HG03066 (cell line): ENCODE data around the gene DNAJA3.

Source experiments
- ATAC-seq: cut with Tn5 transposase; IDR thresholded peaks from one replicate; pipeline ENCODE4 v1.9.1; 2021; ENCODE audit warnings: low read depth; ENCODE audit not compliant: unreplicated experiment

Gene DNAJA3

DNA sequence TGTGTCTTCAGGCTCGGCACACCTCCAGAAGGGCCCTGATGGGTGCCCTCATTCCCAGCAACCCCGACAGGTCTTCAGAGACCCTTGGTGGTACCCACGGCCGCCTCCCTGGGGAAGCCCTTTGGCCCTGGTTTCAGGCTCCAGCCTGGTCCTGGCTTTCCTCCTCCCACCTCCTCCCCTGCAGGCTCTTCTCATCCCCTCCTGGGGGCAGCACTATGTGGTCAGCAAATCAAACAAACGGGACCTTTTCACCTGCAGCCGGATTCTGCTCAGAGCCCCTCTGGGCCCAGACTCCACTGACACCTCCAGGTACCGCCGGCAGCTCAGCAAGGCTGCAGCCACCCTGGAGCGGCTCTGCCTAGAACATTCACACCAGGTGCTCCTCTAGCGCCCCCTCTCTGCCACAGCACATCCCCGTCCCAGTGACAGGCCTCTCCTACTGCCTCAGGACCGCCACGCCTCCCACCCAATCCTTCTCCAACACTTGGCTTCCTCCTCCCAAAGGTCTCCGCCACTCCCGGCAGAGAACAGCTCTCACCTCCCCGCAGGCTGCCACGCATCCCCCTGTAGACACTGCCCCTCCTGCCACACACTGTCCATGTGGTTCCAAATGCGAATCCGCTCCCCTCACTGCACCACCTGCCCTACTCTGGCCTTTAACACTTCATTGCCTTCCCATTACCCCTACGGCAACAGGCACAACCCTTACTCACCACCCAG lies 21.3 kb upstream of the DNAJA3 start:
- ATAC-seq, result no peak

DNA sequence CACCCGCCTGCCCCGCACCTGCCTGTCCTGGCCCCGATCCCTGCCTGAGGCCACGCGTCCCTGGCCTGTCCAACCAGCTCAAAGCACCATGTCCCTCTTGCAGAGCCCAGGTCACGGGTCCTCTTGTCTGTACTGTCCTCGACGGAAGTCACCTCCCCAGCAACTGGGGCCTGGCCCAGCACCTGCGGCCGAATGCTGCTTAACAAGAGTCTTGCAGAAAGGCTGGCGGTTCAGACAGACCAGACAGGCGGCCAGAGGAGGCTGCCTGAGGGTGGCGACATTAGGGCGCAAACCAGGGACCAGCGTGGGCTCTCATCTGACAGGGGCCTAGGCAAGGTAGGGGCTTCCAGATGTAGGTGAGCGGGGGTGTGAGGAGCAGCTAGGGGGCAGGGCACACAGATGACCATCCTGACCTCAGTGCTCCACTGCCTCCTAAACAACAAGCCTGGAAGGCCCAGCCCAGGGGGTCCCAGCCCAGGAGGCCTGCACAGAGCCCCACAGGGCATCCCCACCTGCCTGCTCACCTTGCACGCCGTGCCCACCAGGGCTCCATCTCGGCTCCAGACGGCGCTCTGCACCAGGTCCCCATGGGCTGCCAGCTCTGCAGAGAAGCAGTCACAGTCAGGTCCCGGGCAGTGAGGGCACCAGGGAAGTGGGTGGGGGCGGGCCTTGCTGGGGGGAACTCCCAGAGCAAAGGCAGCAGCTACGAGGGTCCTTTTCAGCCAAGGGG lies 20.5 kb upstream of the DNAJA3 start:
- no peak for ATAC-seq

DNA sequence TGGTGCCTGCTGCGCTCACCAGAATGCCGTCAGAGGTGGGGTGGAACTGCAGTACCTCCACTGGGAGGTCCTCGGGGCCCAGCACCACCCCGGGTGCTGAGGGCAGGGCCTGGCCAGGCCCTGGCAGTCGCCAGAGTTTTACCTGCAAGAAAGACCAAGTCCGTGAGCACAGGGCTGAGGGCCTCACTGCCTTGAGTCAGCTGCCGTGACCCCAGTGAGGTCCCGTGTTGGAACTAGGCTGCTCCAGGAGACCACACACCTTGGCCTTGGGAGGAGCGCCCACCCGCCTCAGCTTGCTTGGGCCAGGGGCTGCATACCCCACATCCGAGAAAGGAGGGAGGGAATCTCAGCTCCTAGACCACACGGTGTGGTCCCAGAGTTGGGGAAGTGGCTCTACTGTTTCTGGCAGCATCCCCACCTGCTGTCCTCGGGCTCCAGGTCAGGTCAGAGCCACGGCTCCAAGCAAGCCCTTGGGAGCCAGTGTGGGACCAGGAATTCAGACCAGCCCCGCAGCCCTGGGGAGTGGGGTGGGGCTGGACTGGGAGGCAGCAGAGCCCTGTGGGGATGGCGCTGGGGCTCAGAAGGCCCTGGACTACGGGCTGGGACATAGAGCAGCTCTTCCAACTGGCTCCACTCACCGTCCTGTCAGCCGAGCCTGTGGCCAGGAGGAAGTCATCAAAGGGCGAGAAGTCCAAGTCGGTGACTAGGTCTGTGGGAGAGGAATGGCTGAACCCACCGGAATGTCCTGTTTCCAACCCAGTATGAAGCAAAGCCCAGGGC lies 17.9 kb upstream of the DNAJA3 start:
- ATAC-seq, result no peak

DNA sequence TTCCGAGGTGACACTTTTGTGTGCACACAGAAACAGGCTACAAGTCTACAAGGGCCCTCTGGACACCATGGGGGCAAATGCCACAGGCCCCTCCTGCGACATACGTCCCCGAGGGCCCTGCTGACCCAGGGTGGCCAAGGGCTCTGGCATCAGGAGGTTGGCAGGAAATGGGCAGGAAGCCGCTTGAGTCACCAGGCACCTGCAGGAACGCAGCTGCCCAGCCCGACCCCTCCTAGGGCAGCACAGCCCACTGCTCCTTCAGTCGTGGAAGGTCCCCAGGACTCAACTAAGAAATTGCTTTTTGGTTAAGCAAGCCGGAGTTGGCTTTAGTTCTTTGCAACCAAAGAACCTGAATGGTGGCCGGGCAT lies 17.4 kb upstream of the DNAJA3 start:
- no peak for ATAC-seq

DNA sequence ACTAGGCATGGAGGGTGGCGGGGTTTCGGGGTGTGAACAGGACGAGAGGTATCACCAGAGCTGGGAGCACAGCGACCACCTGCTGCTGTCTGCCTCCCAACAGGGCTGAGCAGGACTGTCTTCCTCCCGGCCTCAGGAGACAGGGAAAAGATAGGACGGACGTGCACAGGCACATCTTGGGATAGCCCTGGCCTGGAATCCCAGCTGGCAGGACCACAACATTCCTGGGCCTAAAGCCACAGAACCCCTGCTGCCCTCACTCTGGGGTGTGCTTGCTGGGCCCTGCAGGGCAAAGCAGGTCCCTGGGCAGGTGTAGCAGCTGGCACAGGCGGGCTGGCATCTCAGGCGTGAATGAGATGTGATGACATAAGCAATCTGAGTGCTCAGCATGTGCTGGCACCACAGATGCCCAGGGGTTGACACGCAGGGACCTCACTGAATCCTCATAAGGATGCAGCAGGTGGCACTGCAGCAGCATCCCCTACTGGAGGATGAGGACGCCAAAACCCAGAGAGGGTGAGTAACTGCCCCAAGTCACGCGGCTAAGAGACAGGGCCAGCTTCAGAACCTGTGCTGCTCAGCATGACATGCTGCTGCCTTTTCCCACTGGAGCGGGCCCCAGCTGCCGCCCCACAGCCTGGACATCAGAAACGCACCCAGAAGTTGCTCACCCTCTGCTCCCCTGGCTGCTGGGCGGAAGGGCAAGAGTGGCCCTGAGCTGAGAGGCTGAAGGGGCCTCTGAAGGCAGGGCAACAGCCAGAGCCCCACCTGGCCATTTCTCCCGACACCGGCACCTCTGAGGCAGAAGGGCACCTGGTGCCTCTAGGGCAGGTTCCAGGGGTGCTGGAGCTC lies 16.4 kb upstream of the DNAJA3 start:
- ATAC-seq, result no peak

DNA sequence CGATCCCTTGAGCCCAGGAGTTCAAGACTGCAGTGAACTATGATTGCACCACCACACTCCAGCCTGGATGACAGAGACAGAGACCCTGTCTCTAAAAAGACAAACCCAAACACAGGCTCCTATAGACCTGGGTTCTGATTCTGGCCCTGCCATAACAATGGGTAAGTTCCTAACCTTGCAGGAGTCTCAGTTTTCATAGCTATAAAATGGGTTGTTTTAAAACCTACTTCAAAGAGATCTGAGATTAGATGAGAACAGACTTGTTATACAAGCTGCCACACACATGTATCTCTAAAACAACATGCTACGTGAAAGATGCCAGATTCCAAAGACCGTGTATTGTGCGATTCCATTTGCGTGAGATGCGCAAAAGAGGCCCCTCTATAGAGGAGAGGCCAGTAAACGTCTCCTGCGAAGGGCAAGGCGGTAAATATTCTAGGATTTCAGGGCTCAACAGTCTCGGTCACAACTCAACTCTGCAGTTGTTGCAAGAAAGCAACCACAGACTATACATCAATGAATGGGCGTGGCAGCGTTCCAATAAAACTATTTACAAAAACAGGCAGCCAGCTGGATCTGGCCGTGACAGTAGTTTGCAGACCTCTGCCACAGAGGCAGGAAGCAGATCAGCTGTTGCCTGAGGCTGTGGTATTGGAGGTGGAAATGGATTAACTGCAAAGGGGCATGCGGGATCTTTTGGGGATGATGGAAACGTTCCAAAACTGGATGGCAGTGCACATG lies 15.2 kb upstream of the DNAJA3 start:
- ATAC-seq, result no peak

DNA sequence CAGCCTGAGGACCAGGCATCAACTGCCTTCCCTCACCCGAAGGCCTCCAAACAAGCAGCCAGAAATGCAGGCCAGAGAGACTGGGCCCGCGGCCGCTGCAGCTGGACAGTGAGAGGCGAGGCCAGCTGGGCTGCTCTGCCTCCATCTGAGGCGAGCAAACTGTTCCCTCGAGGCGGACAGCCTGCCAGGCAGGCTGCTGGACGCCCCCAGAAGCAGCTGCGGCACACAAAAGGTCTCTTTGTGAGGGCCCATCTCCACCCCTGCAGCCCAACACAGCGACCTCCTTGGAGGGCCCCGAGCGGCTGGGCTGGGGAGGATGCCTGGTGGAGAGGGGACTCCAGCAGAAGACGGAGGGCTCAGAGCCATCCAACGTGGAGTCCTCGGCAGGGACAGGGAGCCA lies 14.0 kb upstream of the DNAJA3 start:
- ATAC-seq, result no peak

DNA sequence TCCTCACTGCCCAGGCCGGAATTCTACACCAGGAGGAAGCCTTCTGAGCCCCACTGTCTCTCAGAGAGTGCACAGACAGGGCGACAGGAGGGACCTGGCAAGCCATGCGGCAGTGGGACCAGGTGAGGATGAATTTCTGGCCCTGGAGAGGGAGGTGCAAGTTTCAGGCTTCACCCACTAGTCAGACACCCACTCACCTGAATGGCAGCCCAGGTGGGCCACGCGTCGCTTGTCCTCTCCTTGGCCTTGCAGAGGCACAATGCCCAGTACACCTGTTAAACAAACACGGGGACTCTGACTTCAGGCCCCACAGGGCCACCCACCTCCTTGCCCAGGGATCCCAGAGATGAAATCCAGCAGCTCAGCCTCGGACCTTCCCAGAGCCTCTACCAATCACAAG lies 13.5 kb upstream of the DNAJA3 start:
- ATAC-seq, result no peak

DNA sequence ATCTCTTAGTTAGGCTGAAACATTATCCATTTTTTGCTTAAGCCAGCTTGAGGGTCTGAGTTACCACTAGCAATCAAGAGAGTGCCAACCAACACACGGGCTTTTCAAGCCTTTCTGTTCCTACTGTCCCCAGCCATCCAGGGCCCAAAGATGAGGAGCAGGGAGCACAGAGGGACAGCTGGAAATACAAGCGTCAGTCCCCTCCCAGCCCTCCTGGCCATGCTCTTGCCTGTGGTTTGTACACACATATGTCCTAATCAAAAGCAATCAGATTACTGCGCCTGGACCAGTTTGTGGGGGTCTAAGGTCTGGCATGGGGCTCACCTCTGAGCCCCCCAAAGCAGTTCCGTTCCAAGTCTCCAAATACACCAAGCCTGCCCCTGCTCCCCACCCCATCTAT lies 12.8 kb upstream of the DNAJA3 start:
- ATAC-seq, result no peak

DNA sequence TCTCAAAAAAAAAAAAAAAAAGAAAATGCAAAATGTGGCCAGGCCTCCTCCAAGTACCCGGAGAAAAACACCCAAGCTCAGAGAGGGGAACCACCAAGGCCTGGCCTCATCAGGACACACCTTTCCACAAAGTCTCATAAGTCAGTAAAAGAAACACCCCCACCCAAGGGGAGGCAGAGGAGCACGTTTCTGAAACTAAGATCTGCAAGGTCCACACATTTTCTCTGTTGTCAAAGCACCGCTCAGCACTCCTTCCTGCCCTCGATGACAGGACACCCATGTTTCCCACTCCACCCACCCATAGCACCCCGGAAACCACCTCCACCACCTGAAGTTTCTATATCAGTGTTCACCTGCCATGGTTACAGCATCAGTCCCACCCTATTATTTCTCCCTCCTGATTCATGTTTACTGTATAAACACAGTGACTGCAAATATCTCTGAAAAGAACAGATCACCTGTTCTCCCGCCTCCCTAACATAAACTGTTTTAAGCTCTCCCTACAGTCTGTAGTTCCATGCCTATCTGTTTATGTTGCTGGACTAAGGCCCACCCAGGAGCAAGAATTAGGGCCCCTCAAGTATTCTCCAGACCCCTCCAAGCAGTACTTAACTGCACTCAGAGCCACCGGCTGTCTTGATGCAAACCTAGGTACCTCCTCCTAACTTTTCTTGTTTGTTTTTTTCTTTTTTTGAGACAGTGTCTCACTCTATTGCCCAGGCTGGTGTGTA lies 11.3 kb upstream of the DNAJA3 start:
- peak; percentile 66 for ATAC-seq

DNA sequence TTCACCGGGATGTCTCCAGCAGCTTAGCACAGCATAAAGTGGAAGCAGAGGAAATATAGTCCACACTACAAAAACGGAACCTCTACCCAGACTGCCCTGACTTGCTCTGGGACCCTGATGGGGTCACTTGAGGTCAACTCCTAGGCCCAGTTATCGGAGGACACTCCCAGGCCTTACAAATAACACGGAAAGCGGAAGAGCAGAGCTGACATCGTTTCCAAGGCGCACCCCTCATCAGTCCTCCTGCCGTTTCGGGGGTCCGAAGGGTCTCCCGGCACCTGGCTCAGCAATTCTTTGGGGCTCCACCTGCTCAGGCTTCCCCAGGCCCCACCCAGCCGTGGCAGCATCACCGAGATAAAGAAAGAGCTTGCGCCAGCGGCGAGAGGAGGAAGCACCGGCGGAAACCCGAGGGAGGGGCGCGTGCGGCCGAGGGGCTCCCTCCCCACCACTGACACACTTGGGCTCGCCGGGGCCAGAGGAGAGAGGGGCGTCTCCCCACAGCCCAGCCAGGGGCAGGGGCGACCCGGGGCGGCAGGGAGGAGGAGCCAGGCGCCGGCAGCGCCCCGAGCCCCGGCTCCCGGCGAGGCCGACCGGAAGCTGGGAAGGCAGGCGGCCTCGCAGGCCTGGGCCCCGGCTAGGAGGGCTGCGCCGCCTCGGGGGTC lies 10.0 kb upstream of the DNAJA3 start:
- ATAC-seq, result no peak

DNA sequence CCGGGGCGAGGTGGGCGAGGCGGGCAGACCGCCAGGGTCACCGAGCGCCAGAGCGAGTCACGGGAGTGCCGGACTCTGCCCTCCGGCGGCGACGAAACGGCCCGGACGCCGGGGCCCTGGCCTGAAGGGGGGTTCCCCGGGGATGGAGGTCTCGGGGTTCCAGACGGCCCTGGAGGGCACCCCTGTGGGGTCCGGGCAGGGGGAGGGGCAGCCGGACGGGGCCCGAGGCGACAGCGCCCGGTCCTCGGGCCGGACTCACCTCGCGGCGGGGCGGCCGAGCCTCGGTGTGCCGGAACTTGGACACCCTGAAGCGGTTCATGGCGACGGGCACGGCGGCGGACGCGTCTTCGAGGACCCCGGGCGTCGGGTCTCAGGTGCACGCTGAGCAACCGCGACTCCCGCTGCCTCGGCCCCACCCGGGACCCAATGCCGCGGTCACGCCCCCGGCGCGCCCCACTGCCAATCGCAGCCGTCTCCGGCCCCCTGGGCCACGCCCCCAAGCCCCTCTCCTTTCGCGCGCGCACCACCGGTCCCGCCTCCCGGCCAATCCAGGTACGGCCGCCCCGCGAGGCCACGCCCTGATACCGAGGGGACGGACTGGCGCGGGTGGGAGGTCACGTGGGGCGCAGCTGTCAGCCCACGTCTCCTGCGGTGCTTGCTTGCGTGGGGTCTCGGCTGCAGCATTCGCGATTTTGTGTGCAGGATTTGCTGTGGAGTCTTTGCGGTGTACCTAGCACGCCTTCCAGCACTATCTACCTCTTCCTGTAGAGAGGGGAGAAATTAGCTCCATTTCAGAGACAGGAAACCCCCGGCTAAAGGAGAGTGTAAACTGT lies 9.3 kb upstream of the DNAJA3 start, which contains the start of gene CORO7:
TSS of gene CORO7 (minus strand) at position 397 of the 833 bp plus-strand sequence. CDS start at position 319, 78 bp downstream.
- ATAC-seq, result peak; percentile 53

DNA sequence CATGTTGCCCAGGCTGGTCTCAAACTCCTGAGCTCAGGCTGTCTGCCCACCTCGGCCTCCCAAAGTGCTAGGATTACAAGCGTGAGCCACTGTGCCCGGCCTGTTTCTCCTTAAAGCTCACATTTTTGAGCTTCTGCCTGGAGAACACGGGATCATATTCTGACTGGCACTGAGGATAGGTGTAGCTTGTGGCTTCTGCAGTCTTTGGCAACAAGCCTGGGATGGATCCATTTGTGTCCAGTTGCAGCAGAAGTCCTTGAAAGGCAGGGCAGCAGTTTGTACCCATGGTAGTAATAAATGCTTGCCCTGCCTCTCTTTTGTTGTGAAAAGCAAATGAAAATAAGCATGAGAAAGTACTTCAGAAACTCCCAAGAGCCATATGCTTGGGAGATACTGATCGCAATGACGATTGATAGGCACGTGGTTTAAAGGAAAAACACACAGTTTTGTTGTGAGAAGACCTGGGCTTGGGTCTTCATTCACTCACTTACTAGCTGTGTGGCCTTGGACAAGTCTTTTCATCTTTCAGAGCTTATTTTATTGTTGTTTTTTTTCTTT lies 6.2 kb upstream of the DNAJA3 start:
- no peak for ATAC-seq

DNA sequence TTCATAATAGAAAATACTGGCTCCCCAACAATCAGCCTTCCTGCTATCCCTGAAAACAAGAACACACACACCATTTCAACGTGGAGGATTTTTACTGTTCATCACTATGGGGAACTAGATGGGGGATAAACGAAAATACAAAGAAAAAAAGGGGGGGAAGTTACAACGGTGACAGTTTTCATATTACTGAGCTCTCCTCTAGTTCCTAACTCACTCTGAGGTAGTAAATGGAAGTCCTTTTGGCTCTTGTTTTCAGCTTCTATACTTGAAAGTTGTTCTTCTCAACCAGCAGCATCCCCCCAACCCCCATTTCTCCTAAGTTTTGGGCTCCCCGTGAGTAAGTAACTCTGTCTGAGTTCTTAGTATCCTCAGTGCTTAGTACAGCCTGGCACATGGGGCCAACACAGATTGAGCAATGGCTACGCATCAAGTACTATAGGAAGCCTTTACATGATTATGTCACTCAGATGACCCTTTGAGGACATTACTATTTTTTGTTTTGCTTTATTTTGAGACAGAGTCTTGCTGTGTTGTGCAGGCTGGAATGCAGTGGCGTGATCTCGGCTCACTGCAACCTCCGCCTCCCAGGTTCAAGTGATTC lies 5.1 kb upstream of the DNAJA3 start:
- no peak for ATAC-seq

DNA sequence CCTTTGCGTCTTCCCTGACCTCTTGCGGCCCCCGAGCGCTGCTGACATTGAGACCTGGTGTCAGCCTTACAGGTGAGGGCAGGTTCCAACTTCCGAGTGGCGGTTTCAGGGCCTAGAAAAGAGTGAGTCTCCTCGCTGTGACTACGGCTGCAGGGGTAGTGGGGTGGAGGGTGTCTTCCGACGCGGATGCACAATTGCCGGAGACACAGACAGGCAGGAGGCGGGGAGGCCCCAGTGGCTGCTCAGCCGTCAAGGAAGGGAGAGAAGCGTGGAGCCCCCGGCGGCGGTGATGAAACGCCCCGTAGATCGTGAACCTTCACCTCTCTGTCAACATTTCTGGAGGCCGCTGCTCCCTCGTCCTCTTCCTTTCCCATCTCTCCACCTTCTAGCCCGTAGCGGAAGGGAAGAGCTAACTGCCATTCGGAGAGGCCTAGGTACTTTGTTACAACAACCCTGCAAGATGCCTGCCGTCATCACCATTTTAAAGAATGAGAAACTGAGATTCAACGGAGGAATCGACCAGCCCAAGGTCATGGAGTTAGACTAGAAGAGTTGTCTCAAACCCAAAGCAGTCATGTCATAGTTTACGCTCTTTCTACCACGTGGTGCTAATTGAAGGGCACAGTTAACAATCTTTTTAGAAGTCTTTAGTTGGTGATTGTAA lies 485 bp downstream of the DNAJA3 start:
- ATAC-seq, result peak; percentile 20

DNA sequence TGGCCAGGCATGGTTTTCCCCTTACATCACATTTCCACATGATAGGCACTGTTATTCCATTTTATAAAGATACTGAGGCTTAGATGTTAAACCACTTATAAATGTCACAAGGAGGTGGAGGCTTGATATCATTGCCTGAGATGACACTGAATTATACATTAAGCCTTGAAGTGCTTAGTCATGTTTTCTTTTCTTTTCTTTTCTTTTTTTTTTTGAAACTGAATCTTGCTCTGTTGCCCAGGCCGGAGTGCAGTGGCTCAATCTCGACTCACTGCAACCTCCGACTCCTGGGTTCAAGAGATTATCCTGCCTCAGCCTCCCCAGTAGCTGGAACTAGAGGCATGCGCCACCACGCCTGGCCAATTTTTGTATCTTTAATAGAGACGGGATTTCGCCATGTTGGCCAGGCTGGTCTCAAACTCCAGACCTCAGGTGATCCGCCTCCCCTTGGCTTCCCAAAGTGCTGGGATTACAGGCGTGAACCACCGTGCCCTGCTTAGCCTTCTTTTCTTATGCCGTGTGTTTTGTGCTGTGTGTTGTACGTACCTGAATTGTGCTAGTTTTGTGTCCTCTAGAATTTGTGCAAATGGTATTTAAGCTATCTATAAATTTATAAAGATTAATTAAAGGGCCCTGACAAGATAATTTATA lies 1.2 kb downstream of the DNAJA3 start:
- no peak for ATAC-seq
